Endothelial cell of hepatic sinusoid (primary cell): Measurements from ENCODE around the gene ZMIZ2.
"Not testable (repeated sequence)": the region's sequence is repeated elsewhere in the genome, so short reads cannot be mapped to it uniquely, and the experiment has no call there.

Experiments used
- in situ Hi-C: cut with HindIII; loops from 2 replicates; pipeline ENCODE4 v1.10.0; 2017; ENCODE audit warnings: low sequenced_read_pairs

ZMIZ2 gene

DNA sequence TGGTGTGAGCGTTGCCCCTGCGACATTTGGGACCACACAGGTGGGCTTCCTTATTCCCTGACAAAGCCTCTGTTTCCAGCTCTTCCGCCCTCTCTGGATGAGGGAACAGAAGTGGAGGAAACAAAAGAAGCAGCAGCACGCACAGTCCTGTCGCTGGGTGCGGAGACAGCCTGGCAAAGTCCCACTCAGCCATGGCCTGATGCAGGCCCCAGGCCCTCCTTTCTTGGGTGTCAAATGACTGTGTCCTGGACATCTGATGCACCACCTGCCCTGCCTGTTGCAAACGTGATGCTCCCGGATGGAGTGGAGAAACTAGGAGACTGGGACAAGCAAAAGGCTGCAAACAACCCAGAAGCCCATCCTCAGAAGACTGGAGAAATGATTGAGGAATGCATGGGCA, 20.7 kb downstream of the ZMIZ2 start:
- in situ Hi-C loops: no loop called here

GRCh38 chr7:44769776-44770294, 21.2 kb downstream of the ZMIZ2 start:
- in situ Hi-C loops: no loop called here

GRCh38 chr7:44771358-44771757, 22.7 kb downstream of the ZMIZ2 start:
- in situ Hi-C loops: no loop called here

GRCh38 chr7:44772440-44772839, 23.8 kb downstream of the ZMIZ2 start:
- in situ Hi-C loops: no loop called here

GRCh38 chr7:44772867-44773266, 24.2 kb downstream of the ZMIZ2 start:
- in situ Hi-C loops: no loop called here

- in situ Hi-C loops: not testable (repeated sequence)
Measured at GRCh38 chr7:44774486-44774885, 25.8 kb downstream of the ZMIZ2 start.

- in situ Hi-C loops: no loop called here
Measured at GRCh38 chr7:44775383-44776107, 26.9 kb downstream of the ZMIZ2 start.

GRCh38 chr7:44776211-44776610, 27.6 kb downstream of the ZMIZ2 start:
- in situ Hi-C loops: no loop called here

- in situ Hi-C loops: no loop called here
Measured at GRCh38 chr7:44782460-44782859, 33.8 kb downstream of the ZMIZ2 start.

DNA sequence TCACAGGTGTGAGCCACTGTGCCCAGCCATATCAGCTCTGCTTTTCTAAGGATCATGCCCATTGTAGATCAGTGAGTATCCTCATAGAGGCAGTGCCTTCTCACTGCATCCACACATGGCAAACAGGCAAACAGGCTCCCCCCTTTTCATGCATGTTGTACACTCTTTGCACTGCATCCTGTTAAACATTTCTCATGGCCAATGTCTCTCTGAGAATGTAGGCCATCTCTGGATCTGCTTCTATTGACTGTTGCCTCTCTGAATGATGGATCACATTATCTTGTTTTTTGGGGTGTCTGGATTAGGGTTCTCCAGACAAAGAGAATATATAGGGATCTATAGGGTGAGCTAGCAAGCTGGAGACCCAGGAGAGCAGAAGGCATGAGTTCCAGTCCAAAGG, 34.8 kb downstream of the ZMIZ2 start:
- in situ Hi-C loops: no loop called here

- in situ Hi-C loops: no loop called here
Measured at GRCh38 chr7:44784364-44784763, 35.7 kb downstream of the ZMIZ2 start.

DNA sequence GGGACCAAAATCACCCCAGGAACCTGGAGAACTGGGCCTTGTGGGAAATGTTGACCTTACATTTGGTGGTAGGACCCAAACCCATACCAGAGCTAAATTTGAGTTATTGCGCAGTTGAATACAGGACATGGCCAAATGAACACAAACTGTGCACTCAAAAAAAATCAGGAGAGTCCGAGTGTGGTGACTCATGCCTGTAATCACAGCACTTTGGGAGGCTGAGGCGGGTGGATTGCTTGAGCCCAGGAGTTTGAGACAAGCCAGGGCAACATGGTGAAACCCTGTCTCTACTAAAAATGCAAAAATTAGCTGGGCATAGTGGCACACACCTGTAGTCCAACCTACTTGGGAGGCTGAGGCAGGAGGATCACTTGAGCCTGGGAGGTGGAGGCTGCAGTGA, 36.6 kb downstream of the ZMIZ2 start:
- in situ Hi-C loops: not testable (repeated sequence)

DNA sequence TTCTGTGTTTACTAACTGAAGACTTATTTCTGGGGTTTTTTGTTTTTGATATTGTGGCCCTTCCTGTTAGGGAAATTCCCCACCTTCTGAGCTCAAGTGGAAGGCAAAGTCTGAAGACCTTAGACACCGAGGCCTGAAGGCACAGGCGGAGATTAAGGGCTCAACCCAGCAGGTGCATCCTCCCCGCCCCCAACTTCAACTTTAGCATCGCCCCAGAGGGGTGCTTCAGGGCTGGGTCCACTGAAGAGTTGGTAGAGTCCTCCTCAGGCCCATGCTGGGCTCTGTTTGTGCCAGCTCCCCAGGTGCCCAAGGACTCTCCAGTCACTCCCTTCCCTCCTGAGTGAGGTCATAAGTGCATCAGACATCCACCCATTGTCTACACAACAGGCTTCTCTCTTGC, 38.4 kb downstream of the ZMIZ2 start:
- in situ Hi-C loops: no loop called here

DNA sequence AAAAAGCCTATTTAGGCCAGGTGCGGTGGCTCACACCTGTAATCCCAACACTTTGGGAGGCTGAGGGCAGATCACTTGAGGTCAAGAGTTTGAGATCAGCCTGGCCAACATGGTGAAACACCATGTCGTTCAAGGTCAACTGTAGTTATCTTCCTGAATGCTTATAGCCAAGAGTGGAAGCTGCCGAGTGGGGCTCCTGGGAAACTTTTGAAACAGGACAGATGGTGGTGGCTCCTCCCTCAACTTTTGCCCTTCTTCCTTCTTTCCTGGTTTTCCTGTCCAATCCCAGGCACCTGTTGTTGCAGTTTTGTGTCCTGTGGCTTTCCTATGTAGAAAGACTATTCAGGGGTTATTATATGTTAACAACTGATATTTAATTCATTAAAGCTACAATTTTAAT, 39.1 kb downstream of the ZMIZ2 start:
- in situ Hi-C loops: no loop called here

DNA sequence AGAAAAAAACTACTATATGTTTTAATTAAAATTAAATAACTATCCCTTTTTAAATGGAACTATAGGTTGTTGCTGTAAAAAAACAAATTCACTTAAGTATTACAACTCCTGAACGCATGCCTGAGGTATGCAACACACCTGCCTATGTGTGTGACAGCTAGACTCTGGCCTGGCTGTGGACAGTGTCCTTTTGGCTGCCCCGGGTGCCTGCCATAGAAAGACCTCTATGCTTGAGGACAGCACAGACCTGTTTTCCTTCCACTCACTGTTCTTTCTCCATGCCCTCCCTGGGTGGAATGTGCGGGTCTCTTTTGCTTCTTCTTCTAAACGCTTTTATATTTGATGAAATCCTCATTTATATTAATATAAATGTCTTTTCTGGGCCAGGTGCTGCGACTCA, 41.3 kb downstream of the ZMIZ2 start:
- in situ Hi-C loops: no loop called here

GRCh38 chr7:44791278-44792219, 42.9 kb downstream of the ZMIZ2 start:
- in situ Hi-C loops: no loop called here

DNA sequence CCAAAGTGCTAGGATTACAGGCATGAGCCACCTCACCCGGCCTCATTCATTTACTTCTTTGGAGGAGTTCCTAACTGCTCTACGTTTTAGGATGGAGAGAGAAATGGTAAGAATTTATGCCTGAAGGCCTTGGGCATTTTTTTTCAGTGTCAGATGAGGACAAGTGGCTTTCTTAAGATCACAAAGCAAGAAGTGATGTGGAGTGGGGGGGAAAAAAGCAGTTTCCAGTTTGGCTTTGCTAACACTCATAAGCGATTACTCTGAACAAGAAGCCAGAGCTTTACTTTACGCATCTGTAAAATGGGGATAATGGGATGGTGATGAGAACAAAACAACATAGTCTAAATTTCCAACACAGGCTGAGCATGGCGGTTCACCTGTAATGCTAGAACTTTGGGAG, 45.3 kb downstream of the ZMIZ2 start:
- in situ Hi-C loops: no loop called here

DNA sequence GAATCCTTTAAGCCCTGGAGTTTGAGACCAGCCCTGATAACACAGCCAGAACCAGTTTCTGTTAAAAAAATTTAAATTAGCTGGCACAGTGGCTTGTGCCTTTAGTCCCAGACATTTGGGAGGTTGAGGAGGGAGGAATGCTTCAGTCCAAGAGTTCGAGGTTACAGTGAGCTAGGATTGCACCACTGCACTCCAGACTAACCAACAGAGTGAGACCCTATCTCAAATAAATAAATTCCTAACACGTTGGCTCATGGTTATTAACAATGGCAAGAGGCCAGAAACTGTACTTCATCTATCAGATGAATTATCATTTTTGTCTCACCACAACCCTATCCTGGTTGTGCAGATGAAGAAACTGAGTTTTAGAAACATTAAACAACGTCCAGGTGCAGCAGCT, 45.7 kb downstream of the ZMIZ2 start:
- in situ Hi-C loops: no loop called here

DNA sequence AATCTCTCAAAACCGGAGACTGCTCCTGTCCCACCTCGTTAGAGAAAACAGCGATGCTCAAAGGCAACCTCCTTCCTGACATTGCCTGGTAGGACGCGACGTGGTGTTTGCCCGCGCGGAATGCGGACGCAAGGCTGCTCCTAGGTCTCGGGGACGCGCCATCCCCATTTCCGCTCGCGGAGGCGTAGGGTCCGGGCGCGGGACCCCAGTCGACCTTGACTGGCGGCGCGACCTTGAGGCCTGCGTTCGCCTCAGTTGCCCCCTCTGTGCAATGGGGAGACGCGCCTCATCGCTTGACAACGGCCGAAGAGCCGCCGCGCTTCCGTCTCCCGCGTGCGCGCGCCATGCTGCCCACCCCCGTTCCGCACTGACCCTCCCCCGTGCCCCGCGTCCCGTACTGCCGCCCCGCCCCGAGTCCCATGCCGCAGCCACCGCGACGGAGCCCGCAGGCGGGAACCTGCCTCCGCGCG, 47.4 kb downstream of the ZMIZ2 start:
- in situ Hi-C loops: no loop called here

DNA sequence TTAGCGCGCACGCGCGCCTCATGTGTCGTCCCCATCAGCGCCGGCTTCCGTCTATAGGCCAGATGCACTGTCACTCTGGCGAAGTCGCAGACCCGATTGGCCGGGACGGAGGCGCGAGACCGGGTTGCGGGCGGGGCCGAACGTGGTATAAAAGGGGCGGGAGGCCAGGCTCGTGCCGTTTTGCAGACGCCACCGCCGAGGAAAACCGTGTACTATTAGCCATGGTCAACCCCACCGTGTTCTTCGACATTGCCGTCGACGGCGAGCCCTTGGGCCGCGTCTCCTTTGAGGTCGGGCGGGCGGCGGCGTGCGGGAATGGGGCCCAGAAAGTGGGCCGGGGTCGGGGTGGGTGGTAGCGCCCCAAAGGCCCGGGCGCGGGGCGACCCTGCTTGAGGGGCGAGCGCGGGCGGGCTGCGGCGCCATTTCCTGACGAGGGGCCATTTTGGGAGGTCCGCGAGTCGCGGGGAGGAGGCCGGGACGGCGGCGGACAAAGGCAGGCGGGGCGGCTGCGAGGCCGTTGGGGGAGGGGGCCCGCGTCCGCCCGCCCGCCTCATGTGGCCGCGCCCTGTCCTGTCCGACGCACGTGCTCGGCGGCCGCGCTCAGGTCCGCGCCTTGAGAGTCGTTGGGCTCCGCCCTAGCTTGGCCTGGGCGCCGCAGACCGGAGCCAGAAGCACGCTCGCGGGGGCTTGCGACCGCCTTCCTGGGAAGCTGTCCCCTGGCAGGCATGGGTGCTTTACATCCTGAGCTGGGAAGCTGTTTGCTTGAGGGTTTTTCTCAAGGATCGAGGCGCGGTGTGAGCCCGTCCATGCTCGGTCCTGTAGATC, 48.1 kb downstream of the ZMIZ2 start, which contains the start of gene PPIA:
Gene PPIA (plus strand): TSS at position 178 of the 825 bp plus-strand sequence. CDS start 44 bp downstream, at position 222.
- in situ Hi-C loops: no loop called here
